KG1 (cell line): ENCODE measurements around the gene CDPF1.

ENCODE experiments used
- DNase-seq: peaks from one replicate; lab custom pipeline; 2025; lab: John Stamatoyannopoulos, UW

CDPF1 gene, protein sequence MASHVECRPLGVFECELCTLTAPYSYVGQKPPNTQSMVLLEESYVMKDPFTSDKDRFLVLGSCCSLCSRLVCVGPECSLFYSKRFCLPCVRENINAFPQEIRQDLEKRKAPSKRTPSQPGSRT

GRCh38 chr22:46250035-46250782 lies at the start of gene CDPF1:
TSS of gene CDPF1 (minus strand) at chr22:46250293. CDS start at chr22:46248284, 2,009 bp downstream.
- DNase-seq: peak; percentile 72

GRCh38 chr22:46299101-46299500 lies 49.0 kb upstream of the CDPF1 start:
- DNase-seq: no peak

DNA sequence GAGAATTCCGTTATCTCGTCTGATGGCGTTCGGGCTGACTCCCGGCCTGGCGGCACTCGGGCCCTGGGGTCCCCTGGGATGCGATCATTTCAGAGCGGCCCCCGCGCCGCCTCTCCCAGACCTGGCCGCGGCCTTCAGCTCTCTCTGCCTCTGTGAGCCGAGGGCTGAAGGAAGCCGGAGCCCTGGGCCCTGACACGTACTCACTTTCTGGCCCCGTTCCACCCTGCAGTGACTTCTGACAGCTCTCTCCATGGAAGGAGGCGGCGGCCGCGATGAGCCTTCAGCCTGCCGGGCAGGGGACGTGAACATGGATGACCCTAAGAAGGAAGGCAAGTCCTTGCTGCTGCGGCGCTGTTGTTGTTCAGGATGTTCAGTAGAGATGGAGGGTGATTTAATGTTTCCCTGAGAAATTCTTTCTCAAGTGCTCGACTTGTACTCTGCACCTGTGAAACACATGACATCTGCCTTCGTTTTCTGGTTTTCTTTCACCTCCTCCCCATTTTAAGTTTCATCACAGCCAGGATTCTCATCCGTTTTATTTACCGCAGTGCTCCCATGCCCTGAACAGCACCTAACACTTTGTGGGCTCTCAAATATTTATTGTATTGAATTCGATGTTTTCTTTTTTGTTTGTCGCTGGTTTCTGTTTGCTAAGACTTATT lies 47.2 kb upstream of the CDPF1 start:
- DNase-seq: no peak

DNA sequence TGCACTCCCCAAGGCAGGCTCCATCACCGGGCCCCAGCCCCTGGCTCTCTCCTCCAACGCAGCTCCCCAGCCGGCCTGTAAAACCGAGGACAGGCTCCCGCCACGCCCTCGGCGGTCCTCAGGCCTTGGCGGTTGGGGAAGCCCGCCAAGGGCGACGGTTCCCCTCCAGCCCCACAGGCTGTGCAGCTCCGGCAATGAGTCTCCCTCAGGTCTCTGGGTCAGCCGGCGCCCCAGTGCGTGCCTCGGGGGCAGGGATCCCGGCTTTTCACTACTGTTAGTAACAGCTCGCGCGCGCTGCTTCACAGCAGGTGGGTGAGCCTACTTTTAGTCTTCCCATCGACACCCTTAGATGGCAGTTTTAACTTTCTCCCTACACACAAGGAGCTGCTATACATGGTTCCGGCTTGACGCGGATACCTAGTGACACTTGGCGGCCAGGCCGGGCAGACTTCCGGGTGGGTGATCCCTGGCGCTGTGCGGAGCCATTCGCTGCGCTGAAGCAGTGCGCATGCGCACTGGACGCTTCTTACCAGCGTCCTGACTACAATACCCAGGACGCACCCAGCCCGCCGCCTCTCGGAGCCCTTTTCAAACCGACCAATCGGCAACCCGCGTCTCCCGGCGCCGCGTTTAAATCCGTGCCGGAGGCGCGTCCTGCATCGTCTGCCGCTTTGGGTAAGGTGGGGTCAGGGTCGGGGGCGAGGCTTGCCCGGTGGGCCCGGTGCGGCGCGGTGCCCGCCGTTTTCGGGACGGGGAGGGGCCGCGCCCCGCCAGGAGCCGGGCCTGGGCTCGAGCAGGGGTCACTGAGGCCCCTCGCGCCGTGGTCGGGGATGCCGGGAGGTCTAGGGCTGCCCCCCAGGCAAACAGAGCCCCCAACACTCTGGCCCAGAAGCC lies 46.4 kb upstream of the CDPF1 start, which contains the start of gene GTSE1:
GTSE1 (plus strand) TSS at position 614 of the 894 bp plus-strand sequence. CDS start 531 bp downstream, outside the sequence.
- DNase-seq: peak; percentile 93

GRCh38 chr22:46295277-46295971 lies 45.3 kb upstream of the CDPF1 start:
- no peak for DNase-seq

- DNase-seq: no peak
These were observed 44.7 kb upstream of the CDPF1 start for GRCh38 chr22:46294784-46295183.

DNA sequence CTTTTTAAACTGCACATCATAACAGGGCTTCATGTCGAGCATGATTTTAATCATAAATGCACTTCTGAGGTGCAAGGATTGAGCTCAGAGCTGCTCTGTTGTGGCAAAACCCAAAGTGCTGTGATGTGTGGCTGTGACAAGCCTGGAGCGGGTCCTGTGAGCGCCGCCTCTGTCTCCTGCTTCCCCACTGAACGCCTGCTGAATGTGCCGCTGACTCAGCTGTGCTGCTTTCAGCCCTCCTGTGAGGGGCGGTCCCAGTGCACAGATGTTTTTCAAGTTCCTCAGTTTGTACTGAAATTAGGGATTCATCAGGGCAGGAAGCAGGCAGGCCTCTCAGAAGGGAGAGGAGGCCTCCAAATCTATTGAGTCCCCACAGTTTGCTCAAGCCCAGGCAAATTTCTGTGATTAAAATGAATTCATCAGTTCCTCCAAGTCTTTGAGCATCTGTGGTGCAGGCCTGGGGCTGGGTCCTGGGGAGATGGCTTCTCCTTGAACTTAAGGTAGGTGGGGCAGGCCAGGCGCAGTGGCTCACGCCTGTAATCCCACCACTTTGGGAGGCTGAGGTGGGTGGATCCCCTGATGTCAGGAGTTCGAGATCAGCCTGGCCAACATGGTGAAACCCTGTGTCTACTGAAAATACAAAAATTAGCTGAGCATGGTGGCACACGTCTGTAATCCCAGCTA lies 43.6 kb upstream of the CDPF1 start:
- no peak for DNase-seq

- DNase-seq: no peak
These were observed 42.6 kb upstream of the CDPF1 start for GRCh38 chr22:46292732-46293131.

DNA sequence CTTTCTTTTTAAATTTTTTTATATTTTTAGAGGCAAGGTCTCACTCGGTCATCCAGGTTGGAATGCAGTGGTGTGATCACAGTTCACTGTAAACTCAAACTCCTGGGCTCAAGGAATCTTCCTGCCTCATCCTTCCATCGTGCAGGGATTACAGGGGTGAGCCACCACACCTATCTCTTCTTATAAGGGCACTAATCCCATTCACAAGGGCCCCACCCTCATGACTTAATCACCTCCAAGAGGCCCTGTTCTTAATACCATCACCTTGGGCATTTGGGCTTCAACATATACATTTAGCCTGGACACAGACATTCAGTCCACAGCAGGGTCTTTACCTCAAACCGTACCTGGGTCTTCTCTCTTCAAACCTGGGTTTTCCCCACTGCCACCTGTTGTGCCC lies 42.1 kb upstream of the CDPF1 start:
- no peak for DNase-seq

GRCh38 chr22:46290843-46291785 lies 41.0 kb upstream of the CDPF1 start:
- no peak for DNase-seq

- DNase-seq: no peak
These were observed 40.2 kb upstream of the CDPF1 start for GRCh38 chr22:46290121-46290842.

GRCh38 chr22:46289244-46289891 lies 39.3 kb upstream of the CDPF1 start:
- DNase-seq: no peak

DNA sequence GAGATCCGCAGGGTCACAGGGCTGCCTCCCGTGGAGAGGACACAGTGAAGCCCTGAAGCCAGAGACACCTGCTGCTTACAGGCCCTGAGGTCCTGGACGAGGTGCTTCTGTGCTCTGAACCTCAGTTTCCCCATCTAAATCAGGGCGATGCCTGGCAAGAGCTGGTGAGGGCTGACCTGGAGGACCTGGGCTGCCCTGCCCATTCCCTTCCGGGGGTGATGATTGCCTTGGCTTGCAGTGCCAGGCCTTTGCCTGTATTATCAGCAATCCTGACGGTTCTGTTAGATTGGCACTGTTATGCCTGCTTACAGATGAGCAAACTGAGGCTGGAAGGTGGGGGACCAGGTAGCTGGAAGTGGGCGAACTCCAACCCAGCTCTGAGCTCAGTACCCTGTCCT lies 38.8 kb upstream of the CDPF1 start:
- no peak for DNase-seq

GRCh38 chr22:46287873-46288751 lies 38.0 kb upstream of the CDPF1 start:
- DNase-seq: peak; percentile 70

GRCh38 chr22:46286941-46287872 lies 37.1 kb upstream of the CDPF1 start:
- DNase-seq: no peak

DNA sequence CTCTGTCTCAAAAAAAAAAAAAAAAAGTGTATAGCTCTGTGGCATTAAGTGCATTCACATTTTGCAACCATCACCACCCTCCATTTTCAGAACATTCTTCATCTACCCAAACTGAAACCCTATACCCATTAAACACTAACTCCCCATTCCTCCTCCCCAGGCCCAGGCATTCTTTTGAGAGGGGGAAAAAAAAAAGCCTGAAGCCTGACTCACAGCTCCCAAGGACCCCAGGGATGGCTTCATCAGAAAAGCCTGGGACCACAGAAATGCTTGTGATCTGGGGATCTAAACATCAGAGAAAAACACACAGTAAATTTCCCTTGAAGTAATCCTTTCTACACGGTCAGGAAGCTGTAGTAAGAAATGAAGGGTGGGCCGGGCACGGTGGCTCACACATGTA lies 35.9 kb upstream of the CDPF1 start:
- no peak for DNase-seq
